Hepatocyte (in vitro differentiated cells): Measurements from ENCODE around the gene NDUFC2.

ENCODE experiments used
- CTCF ChIP-seq: fragments of 200-600 bp; sonication (generic); IDR thresholded peaks from 2 replicates; pipeline ENCODE4 v1.5.1; 2016; ENCODE audit warnings: antibody characterized with exemption, mild to moderate bottlenecking; ENCODE audit not compliant: poor library complexity
- EZH2 ChIP-seq: fragments of 200-600 bp; sonication (generic); IDR thresholded peaks from 2 replicates; pipeline ENCODE4 v1.6.1; 2016; ENCODE audit warnings: antibody characterized with exemption, mild to moderate bottlenecking, borderline replicate concordance
- EZH2phosphoT487 ChIP-seq: fragments of 200-600 bp; sonication (generic); IDR thresholded peaks from one replicate; pipeline ENCODE4 v1.6.1; 2018; ENCODE audit warnings: antibody characterized with exemption, mild to moderate bottlenecking, low read depth, moderate library complexity; ENCODE audit not compliant: unreplicated experiment, severe bottlenecking

- TF ChIP-seq CTCF (no peak), EZH2 (no peak), EZH2phosphoT487 (no peak)
These were observed 40.2 kb downstream of the NDUFC2 start for GRCh38 chr11:78039391-78039918.
